Lower lobe of right lung (tissue), 2 donors: Measurements from ENCODE around the gene PDSS2. TPM values are rescaled to one million over a fixed set of nuclear protein-coding genes. Genes with fewer than 3 reads are reported as not detected.

Experiments
- ATAC-seq, 2 donors: fragments of 200-7000 bp; cut with Tn5 transposase; one replicate each; pipeline ENCODE4 v1.9.1; 2020 to 2022; ENCODE audit warnings: mild to moderate bottlenecking in 2 of 2, moderate library complexity in 2 of 2
- DNase-seq: peaks from one replicate; pipeline ENCODE4 v3.0.0-alpha.2; 2020
- H3K27ac ChIP-seq: fragments of 200-600 bp; one replicate; pipeline ENCODE4 v1.8.0; 2022
- H3K27me3 ChIP-seq: fragments of 200-600 bp; one replicate; pipeline ENCODE4 v1.8.0; 2022; ENCODE audit warnings: low read depth
- H3K36me3 ChIP-seq: fragments of 200-600 bp; one replicate; pipeline ENCODE4 v1.8.0; 2022; ENCODE audit warnings: mild to moderate bottlenecking
- H3K4me1 ChIP-seq: fragments of 200-600 bp; one replicate; pipeline ENCODE4 v1.8.0; 2022
- H3K4me3 ChIP-seq: fragments of 200-600 bp; one replicate; pipeline ENCODE4 v1.8.0; 2022; ENCODE audit warnings: mild to moderate bottlenecking
- H3K9me3 ChIP-seq: fragments of 200-600 bp; one replicate; pipeline ENCODE4 v1.8.0; 2022
- intact Hi-C: fragments of 100-400 bp; cut with DNase I; formaldehyde crosslinking; loops from one replicate; pipeline ENCODE4 v1.11.0; 2022
- total RNA-seq: library from RNA; stranded (reverse); fragmentation: NEBNext Ultra II Directional; extraction: Animal tissue kit (Norgen Biotek cat#: 25700); gene quantifications from one replicate; pipeline ENCODE4 v1.2.1, GENCODE V29; 2021
- TF ChIP-seq, protein P1 (sequence below): fragments of 200-600 bp; IDR thresholded peaks from one replicate; pipeline ENCODE4 v1.8.0; 2022; ENCODE audit warnings: antibody characterized with exemption, mild to moderate bottlenecking
- donor health status: DM: no; HTN: yes; CAD: no; lungs with severe emphysema.

The PDSS2 gene
- total RNA-seq, 1 donor from 2014 or later, result 14.9 TPM

DNA sequence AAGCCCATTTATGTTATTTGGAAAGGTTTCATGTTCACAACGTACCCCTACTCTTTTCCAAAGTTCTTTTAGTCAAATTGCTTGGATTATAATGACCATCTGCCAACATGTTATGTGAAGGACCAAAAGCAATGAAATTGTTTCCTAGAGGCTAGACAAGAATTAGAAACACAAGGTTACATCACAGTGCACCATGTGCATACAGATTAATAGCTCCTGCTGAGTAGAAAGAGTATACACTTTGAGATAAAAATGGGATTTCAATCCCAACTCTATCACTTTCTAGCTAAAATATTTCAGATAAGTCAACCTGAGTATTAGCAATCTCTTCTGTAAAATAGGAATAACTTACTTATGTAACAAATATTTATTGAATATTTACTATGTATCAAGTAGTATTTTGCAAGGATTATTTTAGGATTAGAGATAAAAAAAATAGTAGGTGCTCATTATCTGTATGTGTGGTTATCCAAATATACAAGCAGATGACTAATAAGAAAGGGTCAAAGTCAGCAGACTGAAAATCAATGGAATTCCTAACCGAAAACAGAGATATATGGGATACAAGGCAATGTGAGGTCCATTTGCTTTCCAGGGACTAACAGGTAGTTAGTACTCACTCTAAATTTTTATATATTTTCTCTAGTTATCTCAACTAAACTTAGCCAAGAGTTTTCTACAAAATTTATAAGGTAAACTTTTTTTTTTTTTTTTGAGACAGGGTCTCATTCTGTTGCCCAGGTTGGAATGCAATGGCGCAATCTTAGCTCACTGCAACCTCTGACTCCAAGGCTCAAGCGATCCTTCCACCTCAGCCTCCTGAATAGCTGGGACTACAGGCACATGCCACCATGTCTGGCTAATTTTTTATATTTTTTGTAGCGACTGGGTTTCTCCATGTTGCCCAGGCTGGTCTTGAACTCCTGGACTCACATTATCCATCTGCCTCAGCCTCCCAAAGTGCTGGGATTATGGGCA lies 127.7 kb downstream of the PDSS2 start:
- TF ChIP-seq, protein P1, sequence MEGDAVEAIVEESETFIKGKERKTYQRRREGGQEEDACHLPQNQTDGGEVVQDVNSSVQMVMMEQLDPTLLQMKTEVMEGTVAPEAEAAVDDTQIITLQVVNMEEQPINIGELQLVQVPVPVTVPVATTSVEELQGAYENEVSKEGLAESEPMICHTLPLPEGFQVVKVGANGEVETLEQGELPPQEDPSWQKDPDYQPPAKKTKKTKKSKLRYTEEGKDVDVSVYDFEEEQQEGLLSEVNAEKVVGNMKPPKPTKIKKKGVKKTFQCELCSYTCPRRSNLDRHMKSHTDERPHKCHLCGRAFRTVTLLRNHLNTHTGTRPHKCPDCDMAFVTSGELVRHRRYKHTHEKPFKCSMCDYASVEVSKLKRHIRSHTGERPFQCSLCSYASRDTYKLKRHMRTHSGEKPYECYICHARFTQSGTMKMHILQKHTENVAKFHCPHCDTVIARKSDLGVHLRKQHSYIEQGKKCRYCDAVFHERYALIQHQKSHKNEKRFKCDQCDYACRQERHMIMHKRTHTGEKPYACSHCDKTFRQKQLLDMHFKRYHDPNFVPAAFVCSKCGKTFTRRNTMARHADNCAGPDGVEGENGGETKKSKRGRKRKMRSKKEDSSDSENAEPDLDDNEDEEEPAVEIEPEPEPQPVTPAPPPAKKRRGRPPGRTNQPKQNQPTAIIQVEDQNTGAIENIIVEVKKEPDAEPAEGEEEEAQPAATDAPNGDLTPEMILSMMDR, result no peak
- Histone ChIP-seq H3K27me3 (no peaks in the 10 kb centered on the region), H3K4me1 (no peaks in the 10 kb centered on the region), H3K9me3 (no peaks in the 10 kb centered on the region), H3K27ac (no peak overlapping the region), H3K4me3 (no peak overlapping the region), H3K36me3 (no peaks in the 10 kb centered on the region)
- intact Hi-C loops, result no loop called here
- ATAC-seq (no peak), DNase-seq (no peak)

DNA sequence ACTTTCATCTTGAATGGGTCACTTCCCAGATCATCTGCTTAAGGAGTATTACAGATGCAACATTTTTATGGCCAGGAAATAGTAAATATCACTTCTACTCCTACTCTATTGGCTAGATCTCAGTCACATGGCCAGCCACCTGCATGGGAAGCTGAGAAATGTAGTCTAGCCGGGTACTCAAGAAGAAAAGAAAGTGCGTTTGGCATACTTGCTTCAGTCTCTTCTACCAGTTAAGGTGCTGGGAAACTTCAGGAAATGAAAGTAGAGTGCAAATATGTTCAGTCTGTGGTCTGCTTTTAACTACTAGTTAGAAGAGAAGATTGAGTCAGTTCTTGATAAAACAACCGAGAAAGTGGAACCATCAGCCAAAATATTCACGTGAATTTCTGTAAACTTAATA lies 129.2 kb downstream of the PDSS2 start:
- H3K4me1 ChIP-seq, result no peaks in the 10 kb centered on the region
- no peaks in the 10 kb centered on the region for H3K36me3 ChIP-seq
- peak; percentile 95 to 97 for ATAC-seq
- no peak overlapping the region for H3K4me3 ChIP-seq
- no peaks in the 10 kb centered on the region for H3K9me3 ChIP-seq
- DNase-seq, result peak; percentile 49
- intact Hi-C loops, result no loop called here
- TF ChIP-seq, protein P1, result no peak
- H3K27ac ChIP-seq, result peak overlapping the region; percentile 15
- H3K27me3 ChIP-seq, result no peaks in the 10 kb centered on the region

DNA sequence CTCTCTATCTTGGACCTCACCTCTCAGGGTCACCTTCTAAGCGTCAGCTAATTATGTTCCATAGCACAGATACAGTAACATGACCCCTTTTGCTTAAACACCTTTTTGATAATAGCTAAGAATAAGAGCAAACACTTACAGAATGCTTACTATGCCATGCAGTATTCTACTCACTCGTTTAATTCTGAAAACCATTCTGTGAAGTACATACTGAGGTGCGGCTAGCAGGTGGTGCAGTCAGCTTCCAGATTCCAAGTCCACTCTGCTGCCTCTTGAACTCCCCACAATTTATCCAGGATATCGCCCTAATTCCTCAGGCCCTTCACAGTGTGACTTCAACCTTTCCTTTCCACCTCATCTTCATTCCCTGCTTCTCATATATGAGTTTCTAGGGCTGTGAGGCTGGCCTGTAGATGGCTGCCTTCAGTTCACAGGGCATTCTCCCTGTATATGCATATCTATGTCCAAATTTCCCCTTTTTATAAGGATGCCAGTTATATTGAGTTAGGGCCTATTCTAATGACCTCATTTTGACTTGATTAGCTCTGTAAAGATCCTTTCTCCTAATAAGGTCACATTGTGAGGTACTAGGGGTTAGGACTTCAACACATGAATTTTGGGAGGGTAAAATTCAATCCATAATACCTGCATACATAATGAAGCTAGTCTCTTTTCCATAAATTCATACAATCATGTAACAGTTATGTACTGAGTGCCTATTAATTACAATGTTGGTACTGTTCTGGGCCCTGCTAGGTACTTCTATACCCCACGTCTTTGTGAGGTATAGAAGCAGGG lies 130.1 kb downstream of the PDSS2 start:
- TF ChIP-seq, protein P1, result no peak

GRCh38 chr6:107328081-107328480 lies 131.3 kb downstream of the PDSS2 start:
- DNase-seq (no peak), ATAC-seq (no peak)
- Histone ChIP-seq H3K4me3 (no peak overlapping the region), H3K9me3 (no peaks in the 10 kb centered on the region), H3K4me1 (no peaks in the 10 kb centered on the region), H3K27ac (no peak overlapping the region), H3K27me3 (no peaks in the 10 kb centered on the region), H3K36me3 (no peaks in the 10 kb centered on the region)
- TF ChIP-seq, protein P1, result no peak
- intact Hi-C loops, result no loop called here

More for the DNA sequence above, 130.1 kb downstream of the PDSS2 start:
- Histone ChIP-seq H3K27me3 (no peaks in the 10 kb centered on the region), H3K27ac (peak overlapping the region; percentile 15), H3K4me3 (no peak overlapping the region), H3K36me3 (no peaks in the 10 kb centered on the region), H3K9me3 (no peaks in the 10 kb centered on the region), H3K4me1 (no peaks in the 10 kb centered on the region)
- intact Hi-C loops, result no loop called here
- DNase-seq (no peak), ATAC-seq (peak; percentile 63 to 84)

- Histone ChIP-seq H3K27me3 (no peaks in the 10 kb centered on the region), H3K27ac (no peak overlapping the region), H3K9me3 (no peaks in the 10 kb centered on the region), H3K4me1 (no peaks in the 10 kb centered on the region), H3K36me3 (no peaks in the 10 kb centered on the region), H3K4me3 (no peak overlapping the region)
- DNase-seq (no peak), ATAC-seq (no peak)
- TF ChIP-seq, protein P1, result no peak
- intact Hi-C loops, result no loop called here
Observed at GRCh38 chr6:107323133-107323785, 136.1 kb downstream of the PDSS2 start.
